Rectal smooth muscle tissue (tissue), 1 donor: ENCODE data around the gene TKTL1.

Source experiments
- H3K27ac ChIP-seq: one replicate; pipeline ENCODE4 v1.7.0; 2013; ENCODE audit warnings: low read depth, low read length, inconsistent platforms
- H3K27me3 ChIP-seq: one replicate; pipeline ENCODE4 v1.7.0; 2013; ENCODE audit warnings: low read length; ENCODE audit not compliant: control insufficient read depth, insufficient read depth
- H3K36me3 ChIP-seq: one replicate; pipeline ENCODE4 v1.7.0; 2013; ENCODE audit warnings: low read length; ENCODE audit not compliant: control insufficient read depth, insufficient read depth
- H3K4me1 ChIP-seq: one replicate; pipeline ENCODE4 v1.7.0; 2013; ENCODE audit warnings: low read length; ENCODE audit not compliant: control insufficient read depth, insufficient read depth
- H3K4me3 ChIP-seq: one replicate; pipeline ENCODE4 v1.7.0; 2013; ENCODE audit warnings: low read length
- H3K9ac ChIP-seq: one replicate; pipeline ENCODE4 v1.7.0; 2013; ENCODE audit warnings: low read length

TKTL1 gene

GRCh38 chrX:154317391-154317995 is 21.9 kb downstream of the TKTL1 start:
- Histone ChIP-seq H3K4me1 (no peaks in the 10 kb centered on the region), H3K27me3 (no peaks in the 10 kb centered on the region), H3K36me3 (no peaks in the 10 kb centered on the region), H3K4me3 (no peak overlapping the region), H3K27ac (no peak overlapping the region), H3K9ac (no peak overlapping the region)

GRCh38 chrX:154320406-154320805 is 24.8 kb downstream of the TKTL1 start:
- no peaks in the 10 kb centered on the region for H3K27me3 ChIP-seq
- no peak overlapping the region for H3K27ac ChIP-seq
- no peaks in the 10 kb centered on the region for H3K36me3 ChIP-seq
- no peaks in the 10 kb centered on the region for H3K4me1 ChIP-seq
- H3K4me3 ChIP-seq, result no peak overlapping the region
- no peak overlapping the region for H3K9ac ChIP-seq

GRCh38 chrX:154321152-154321551 is 25.6 kb downstream of the TKTL1 start:
- H3K4me1 ChIP-seq, result no peaks in the 10 kb centered on the region
- H3K4me3 ChIP-seq, result no peak overlapping the region
- no peak overlapping the region for H3K9ac ChIP-seq
- H3K36me3 ChIP-seq, result no peaks in the 10 kb centered on the region
- no peaks in the 10 kb centered on the region for H3K27me3 ChIP-seq
- no peak overlapping the region for H3K27ac ChIP-seq

- H3K27me3 ChIP-seq, result no peaks in the 10 kb centered on the region
- no peaks in the 10 kb centered on the region for H3K4me1 ChIP-seq
- no peak overlapping the region for H3K9ac ChIP-seq
- no peak overlapping the region for H3K4me3 ChIP-seq
- H3K36me3 ChIP-seq, result no peaks in the 10 kb centered on the region
- no peak overlapping the region for H3K27ac ChIP-seq
These were observed 26.0 kb downstream of the TKTL1 start for GRCh38 chrX:154321594-154321993.

- Histone ChIP-seq H3K36me3 (no peaks in the 10 kb centered on the region), H3K9ac (no peak overlapping the region), H3K4me3 (no peak overlapping the region), H3K27me3 (no peaks in the 10 kb centered on the region), H3K4me1 (no peaks in the 10 kb centered on the region), H3K27ac (no peak overlapping the region)
These were observed 27.3 kb downstream of the TKTL1 start for GRCh38 chrX:154322890-154323289.

- H3K4me1 ChIP-seq, result no peaks in the 10 kb centered on the region
- H3K27me3 ChIP-seq, result no peaks in the 10 kb centered on the region
- no peak overlapping the region for H3K4me3 ChIP-seq
- H3K9ac ChIP-seq, result no peak overlapping the region
- H3K27ac ChIP-seq, result no peak overlapping the region
- H3K36me3 ChIP-seq, result no peaks in the 10 kb centered on the region
These were observed 27.9 kb downstream of the TKTL1 start for GRCh38 chrX:154323537-154323936.

- no peak overlapping the region for H3K4me3 ChIP-seq
- H3K4me1 ChIP-seq, result no peaks in the 10 kb centered on the region
- H3K27ac ChIP-seq, result no peak overlapping the region
- H3K27me3 ChIP-seq, result no peaks in the 10 kb centered on the region
- no peak overlapping the region for H3K9ac ChIP-seq
- no peaks in the 10 kb centered on the region for H3K36me3 ChIP-seq
These were observed 29.9 kb downstream of the TKTL1 start for GRCh38 chrX:154325541-154325940.

- Histone ChIP-seq H3K27me3 (no peaks in the 10 kb centered on the region), H3K36me3 (no peaks in the 10 kb centered on the region), H3K4me3 (no peak overlapping the region), H3K4me1 (no peaks in the 10 kb centered on the region), H3K27ac (no peak overlapping the region), H3K9ac (no peak overlapping the region)
These were observed 31.6 kb downstream of the TKTL1 start for GRCh38 chrX:154327038-154327820.

GRCh38 chrX:154328646-154329045 is 33.1 kb downstream of the TKTL1 start:
- Histone ChIP-seq H3K36me3 (no peaks in the 10 kb centered on the region), H3K27me3 (no peaks in the 10 kb centered on the region), H3K4me3 (no peak overlapping the region), H3K9ac (no peak overlapping the region), H3K4me1 (no peaks in the 10 kb centered on the region), H3K27ac (no peak overlapping the region)

GRCh38 chrX:154329294-154329693 is 33.7 kb downstream of the TKTL1 start:
- Histone ChIP-seq H3K27ac (no peak overlapping the region), H3K4me1 (no peaks in the 10 kb centered on the region), H3K4me3 (no peak overlapping the region), H3K27me3 (no peaks in the 10 kb centered on the region), H3K9ac (no peak overlapping the region), H3K36me3 (no peaks in the 10 kb centered on the region)

GRCh38 chrX:154332561-154332960 is 37.0 kb downstream of the TKTL1 start:
- Histone ChIP-seq H3K36me3 (no peaks in the 10 kb centered on the region), H3K4me3 (no peak overlapping the region), H3K4me1 (no peaks in the 10 kb centered on the region), H3K27ac (no peak overlapping the region), H3K9ac (no peak overlapping the region), H3K27me3 (no peaks in the 10 kb centered on the region)

GRCh38 chrX:154333116-154333515 is 37.5 kb downstream of the TKTL1 start:
- no peaks in the 10 kb centered on the region for H3K36me3 ChIP-seq
- no peak overlapping the region for H3K9ac ChIP-seq
- H3K4me1 ChIP-seq, result no peaks in the 10 kb centered on the region

GRCh38 chrX:154333837-154334271 is 38.3 kb downstream of the TKTL1 start:
- no peak overlapping the region for H3K9ac ChIP-seq
- no peaks in the 10 kb centered on the region for H3K4me1 ChIP-seq
- no peak overlapping the region for H3K4me3 ChIP-seq
- H3K36me3 ChIP-seq, result no peaks in the 10 kb centered on the region
- H3K27me3 ChIP-seq, result no peaks in the 10 kb centered on the region
- H3K27ac ChIP-seq, result no peak overlapping the region

More at GRCh38 chrX:154333116-154333515, 37.5 kb downstream of the TKTL1 start:
- no peak overlapping the region for H3K27ac ChIP-seq
- no peaks in the 10 kb centered on the region for H3K27me3 ChIP-seq
- H3K4me3 ChIP-seq, result no peak overlapping the region
